ENCODE results near the gene XAB2.

The XAB2 gene

GRCh38 chr19:7625763-7626372 lies 3.5 kb downstream of the XAB2 start:
- no peak overlapping the region for H3K4me3 ChIP-seq (ENCODE audit: low read length)
- no peak for TF ChIP-seq CTCF (IDR thresholded peaks at IDR 0.05; ENCODE audit: insufficient read depth, low read depth, low read length, missing control alignments)
- no peak for DNase-seq (ENCODE audit: low read depth)

GRCh38 chr19:7624810-7625209 lies 4.5 kb downstream of the XAB2 start:
- DNase-seq (ENCODE audit: low read depth), result no peak
- TF ChIP-seq CTCF (IDR thresholded peaks at IDR 0.05; ENCODE audit: insufficient read depth, low read depth, low read length, missing control alignments), result no peak

GRCh38 chr19:7623725-7624603 lies 5.4 kb downstream of the XAB2 start:
- no peak for DNase-seq (ENCODE audit: low read depth)
- H3K4me3 ChIP-seq (ENCODE audit: low read length), result no peak overlapping the region
- no peak for TF ChIP-seq CTCF (IDR thresholded peaks at IDR 0.05; ENCODE audit: insufficient read depth, low read depth, low read length, missing control alignments)

More at GRCh38 chr19:7624810-7625209, 4.5 kb downstream of the XAB2 start:
- H3K4me3 ChIP-seq (ENCODE audit: low read length), result no peak overlapping the region

GRCh38 chr19:7622933-7623685 lies 6.2 kb downstream of the XAB2 start:
- H3K4me3 ChIP-seq (ENCODE audit: low read length), result no peak overlapping the region
- TF ChIP-seq CTCF (IDR thresholded peaks at IDR 0.05; ENCODE audit: insufficient read depth, low read depth, low read length, missing control alignments), result no peak
- DNase-seq (ENCODE audit: low read depth), result no peak

- H3K4me3 ChIP-seq (ENCODE audit: low read length), result no peak overlapping the region
- no peak for DNase-seq (ENCODE audit: low read depth)
- TF ChIP-seq CTCF (IDR thresholded peaks at IDR 0.05; ENCODE audit: insufficient read depth, low read depth, low read length, missing control alignments), result no peak
These were observed 8.6 kb downstream of the XAB2 start for GRCh38 chr19:7620442-7621412.

All from epithelial cell of esophagus (primary cell).